GM19395 (cell line): ENCODE results near the gene ELAPOR1.
A peak's percentile ranks its signal among the peaks of the same experiment; 100 is the strongest.

ENCODE experiments used
- ATAC-seq: cut with Tn5 transposase; IDR thresholded peaks from one replicate; pipeline ENCODE4 v1.9.1; 2021; ENCODE audit warnings: mild to moderate bottlenecking, moderate library complexity; ENCODE audit not compliant: unreplicated experiment

ELAPOR1 gene

DNA sequence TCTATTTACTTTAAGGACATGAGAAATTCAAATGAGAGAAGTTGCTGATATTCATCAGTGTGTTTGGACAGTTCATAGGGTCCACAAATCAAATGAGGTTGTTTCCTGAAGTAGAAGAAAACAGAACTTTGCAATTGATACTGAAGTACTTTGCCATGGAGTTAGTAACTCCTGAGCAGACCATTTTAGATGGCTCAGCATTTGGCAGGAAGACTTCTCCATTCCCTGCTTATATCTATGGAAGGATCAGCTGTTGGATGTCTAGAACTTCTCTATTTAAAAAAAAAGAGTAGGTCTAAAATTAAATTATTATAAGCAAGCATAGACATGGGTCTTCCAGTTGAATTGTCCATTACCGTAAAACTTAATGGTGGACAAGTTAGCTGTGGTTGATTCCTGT lies 18.3 kb upstream of the ELAPOR1 start:
- no peak for ATAC-seq

DNA sequence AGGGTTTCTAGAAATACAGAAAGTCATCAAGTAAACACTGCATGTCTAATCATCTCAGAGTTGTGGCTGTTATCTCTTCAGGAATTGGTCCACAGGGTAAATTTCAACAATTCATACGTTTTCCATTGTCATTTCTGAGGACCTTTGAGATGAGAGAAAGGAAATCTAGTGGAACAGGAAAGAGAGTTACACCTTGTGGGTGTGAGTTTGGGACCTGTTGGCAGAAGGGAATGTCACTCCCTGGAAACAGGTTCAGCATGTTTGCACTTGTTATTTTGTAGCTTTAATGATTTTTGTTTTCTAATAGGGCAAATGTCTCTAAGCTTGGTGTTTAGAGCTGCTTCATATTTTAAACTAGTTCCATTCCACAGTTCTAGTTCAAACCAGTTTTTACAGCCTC lies 17.8 kb upstream of the ELAPOR1 start:
- no peak for ATAC-seq

DNA sequence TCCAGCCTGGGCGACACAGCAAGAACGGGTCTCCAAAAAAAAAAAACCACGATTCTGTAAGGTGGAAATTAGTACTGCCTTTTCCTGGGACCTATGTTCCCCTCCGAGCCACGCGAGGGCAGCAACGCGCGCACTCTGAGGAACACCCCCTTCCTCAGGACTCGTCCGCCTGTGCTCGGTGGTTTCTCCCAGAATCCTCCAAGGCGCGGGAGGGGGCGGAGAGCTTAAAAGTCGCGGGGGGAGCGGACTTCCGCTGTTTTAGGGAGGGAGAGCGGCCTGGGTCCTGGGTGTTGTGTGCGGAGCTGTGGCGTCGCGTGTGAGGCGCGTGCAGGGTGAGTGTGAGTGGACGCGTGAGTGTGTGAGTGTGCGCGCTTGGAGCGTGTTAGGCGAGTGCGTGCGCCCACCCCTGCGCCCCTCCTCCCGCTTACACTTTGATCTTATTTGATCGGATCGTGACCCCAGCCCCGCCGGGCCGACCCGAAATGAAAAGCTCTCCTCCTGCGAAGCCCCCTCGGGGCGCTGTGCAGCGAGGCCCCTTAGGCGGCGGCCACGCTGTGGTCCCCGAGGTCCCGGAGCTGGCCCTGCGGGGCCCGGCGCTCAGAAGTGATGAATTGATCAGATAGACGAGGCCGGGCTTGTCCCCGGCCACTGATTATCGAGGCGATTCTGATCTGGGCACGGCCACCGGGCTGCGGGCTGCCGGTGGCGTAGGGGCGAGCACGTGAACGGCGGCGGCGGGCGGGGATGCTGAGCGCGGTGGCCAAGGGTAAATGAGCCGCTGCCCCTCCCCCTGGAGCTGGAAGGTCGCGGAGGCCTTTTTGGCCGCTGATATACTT lies 13.8 kb upstream of the ELAPOR1 start:
- peak; percentile 86 for ATAC-seq

DNA sequence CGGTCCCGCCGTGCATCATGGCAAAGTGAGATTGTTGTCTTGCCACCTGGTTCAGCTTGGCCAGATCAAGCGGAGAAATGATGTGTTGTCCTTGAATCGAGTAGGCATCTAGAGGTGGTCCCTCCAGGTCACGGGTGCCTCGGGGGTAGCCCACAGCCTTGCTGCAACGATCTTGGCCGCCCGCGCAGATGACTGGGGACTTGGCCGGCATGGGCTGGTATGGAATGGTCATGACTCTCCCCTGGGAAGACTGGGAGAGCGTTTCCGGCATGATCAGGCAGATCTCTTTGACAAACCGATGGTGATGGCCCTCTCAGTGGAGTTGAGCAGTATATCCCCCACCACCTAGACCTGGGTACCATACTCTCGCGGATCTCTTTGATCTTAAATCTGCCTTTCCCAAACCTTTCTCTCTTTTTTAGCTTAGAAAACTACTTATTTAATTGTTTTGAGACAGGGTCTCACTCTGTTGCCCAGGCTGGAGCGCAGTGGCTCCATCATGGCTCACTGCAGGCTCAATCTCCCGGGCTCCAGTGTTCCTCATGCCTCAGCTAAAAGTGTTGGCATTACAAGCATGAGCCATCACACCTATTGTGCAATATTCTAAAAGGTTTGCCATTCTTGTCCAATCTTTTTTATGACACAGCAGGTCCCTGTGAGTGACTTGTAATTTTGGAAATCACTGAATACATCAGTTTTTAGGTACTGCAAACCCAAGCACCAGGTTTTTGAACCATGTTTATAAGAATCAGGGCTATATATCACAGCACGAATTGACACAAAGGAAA lies 9.4 kb upstream of the ELAPOR1 start:
- no peak for ATAC-seq

DNA sequence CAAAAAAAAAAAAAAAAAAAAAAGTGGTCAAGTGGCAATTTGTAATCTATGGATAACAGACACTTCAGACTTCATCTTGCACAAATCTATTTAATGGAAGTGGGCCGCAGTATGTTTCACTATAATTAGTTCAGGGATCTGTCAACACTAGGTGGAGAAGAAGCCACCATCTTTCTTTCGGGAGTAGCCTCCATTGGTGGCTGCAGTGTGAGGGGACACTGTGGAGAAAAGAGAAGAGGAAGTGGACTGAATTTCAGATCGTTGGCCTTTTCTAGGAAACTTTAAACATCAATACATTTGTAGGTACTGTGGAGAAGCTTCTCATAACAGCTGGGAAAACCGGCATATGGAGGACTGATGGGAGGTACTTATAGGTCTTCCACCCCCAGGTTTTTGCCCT lies 8.0 kb upstream of the ELAPOR1 start:
- ATAC-seq = no peak

DNA sequence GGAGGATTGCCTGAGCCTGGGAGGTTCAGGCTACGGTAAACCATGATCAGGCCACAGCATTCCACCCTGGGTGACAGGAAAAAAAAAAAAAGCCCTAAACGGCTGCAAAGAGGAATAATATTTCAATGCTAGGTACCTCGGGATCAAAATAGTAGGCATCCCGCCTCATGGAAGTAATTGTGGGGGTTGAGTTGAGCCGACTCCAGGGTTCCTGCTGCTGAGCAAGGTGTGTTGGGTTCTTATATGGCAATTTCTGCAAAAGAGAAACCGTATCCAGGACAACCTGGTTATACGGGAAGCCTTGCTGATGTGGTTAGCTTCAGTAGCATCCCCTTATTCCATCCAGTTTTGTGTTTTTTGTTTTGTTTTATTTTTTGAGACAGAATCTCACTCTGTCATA lies 6.1 kb upstream of the ELAPOR1 start:
- ATAC-seq = no peak

DNA sequence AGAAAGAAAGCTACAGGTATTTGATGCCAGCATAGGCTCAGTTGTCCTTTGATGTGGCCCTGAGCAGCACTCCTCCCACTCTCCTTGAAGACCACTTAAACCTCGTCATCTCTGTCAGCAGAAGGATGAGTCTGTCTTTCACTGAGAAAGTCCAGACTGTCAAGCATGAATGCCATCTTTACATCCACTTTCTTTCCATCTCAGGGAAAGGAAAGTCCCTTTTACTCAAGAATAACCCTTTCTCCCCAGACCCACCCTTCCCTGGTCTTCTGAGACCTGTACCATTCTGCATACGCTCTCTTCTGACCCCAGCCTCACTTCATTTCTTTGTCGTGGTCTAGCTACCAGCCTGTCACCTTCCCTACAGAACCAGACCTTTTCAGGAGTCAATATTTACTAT lies 4.0 kb upstream of the ELAPOR1 start:
- ATAC-seq = no peak

DNA sequence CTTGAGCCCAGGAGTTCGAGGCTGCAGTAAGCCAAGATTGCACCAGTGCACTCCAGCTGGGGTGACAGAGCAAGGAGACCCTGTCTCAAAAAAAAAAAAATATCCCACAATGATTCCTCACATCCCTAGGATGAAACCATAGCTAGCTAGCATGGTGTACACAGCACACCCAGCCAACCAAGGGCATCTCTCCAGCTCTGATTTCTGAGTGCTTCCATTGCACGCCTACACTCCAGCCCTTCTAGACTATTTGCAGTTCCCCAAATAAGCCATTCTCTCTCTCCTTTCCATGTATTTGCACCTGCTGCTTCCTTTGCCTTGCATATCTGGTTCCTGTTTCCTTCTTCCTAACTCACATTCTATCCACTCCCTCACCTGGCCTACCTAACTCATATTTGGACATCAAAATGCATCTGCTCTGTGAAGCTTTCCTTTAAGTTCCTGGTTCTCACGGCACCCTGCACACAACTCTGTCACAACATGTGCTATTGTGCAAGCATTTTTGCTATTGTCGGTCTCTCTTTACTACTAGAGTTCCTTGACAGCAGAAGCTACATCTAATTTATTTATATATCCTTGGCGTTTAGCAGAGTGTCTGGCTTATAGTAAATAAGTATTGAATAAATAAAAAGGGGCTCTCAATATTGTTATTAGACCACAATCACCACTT lies 2.4 kb upstream of the ELAPOR1 start:
- no peak for ATAC-seq

DNA sequence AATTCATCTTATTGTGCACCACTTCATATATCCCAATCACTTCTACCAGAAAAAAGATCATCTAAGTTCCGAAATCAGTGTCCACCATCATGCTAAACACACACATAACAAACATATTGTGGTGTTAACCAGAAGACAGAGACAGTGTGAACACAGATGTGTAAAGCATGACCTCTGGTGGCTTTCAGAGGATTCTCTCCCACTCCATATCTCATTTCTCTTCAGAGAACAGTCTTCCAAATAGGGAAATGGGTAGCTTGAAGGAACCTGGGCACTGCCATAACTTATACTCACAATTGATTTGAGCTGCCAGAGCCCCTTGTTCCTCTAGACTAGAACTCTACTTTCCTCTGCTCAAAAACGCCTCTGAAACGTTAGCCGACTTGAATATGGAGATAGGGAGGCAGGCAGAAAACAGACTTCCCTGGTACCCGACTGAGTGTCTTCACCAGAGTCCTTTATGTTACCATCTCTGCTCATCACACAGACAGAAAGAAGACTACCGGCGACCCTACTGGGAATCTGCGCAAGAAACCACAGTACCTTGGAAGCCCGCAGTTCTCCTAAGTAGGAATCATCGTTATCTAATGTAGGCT lies 1.8 kb upstream of the ELAPOR1 start:
- peak; percentile 33 for ATAC-seq

DNA sequence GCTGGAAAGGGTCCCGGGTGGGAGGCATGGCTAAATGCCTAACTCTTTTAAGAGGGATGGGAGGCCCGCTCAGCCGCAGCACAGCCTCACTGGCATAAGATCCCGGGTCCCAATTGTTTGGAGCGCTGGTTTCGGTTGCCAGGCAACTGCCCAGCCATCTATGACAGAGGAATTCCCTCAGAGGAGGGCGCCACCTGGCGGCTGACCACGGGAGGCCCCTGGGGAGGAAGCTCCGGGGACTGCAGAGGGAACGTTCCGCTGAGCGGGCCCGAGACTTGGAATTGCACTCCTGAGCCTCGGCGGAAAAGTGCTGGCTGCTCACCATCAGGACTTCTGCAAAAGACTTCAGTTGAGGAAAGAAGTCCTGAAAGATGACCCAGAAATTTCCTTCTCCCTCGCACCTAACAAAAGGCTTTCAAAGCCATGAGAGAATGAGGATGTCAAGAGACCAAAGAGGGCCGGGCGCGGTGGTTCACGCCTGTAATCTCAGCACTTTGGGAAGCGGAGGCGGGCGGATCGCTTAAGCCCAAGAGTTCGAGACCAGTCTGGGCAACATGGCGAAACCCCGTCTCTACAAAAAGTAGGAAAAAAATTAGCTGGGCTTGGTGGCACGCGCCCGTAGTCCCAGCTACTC lies 1.1 kb upstream of the ELAPOR1 start:
- ATAC-seq = peak; percentile 71

DNA sequence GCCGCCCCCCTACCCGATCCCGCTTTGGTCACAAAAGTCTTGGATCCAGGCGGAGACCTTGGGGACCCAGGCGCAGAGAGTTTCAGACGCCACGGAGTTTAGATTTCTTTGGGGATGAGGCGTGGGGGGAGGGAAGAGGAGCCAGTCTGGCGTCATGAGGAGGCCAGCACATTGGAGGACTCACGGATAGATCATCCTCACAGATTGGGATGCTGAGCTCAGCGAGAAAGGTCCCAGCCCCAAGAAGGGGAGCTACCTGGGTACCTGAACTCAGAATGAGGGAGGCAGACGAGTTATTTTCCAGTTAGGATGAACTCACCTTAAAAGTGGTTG lies 393 bp downstream of the ELAPOR1 start:
- no peak for ATAC-seq

DNA sequence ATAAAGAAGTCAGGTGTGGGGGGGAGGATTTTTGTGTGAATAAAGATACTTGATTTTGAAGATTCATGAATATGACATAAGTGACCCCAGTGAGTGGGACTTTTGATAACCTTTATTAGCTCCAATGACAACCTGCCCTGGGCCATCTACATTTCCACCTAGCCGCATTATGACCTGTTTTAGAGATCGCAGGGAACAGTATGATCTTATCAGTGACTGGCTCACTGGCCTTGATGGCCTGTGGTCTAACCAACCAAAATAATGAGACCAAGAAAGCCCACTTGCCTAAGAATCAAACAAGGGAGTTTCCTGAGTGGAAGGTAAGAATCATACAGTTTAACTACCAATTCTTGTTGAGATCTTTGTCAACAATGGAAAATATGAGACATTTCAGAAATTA lies 1.8 kb downstream of the ELAPOR1 start:
- no peak for ATAC-seq

DNA sequence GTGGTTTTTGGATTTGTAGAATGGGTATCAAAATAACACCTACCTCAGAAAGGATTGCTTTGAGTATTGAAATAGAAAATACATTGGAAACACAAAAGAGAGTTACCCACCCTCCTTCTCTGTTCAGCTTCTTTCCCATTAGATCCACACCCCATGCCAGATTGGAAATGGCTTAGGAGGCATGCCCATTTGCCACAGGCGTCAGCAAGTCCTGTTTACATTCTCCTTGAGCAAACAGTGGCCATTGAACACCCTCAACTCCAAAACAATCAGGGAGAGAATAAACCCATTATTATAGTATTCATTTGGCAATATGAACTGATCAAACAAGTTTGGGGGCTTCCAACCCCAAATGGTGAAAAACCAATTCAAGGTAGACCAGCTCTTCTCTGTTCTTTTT lies 2.4 kb downstream of the ELAPOR1 start:
- no peak for ATAC-seq

DNA sequence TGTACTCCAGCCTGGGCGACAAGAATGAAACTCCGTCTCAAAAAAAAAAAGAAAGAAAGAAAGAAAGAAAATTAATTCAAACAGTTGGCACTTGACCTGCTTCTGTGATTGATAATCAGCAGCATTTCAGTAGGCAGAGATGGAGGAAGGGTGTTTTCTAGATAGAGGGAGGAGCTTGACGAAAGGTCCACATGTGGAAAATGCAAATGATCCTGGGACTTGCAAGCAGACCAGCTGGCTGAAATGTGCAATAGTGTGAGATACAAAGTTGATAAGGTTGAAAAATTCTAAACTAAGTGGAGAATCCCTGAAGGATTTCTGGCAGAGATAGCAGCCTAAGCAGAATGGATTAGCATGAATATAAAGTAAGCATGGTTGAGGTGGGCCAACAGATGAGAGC lies 4.2 kb downstream of the ELAPOR1 start:
- ATAC-seq = no peak

DNA sequence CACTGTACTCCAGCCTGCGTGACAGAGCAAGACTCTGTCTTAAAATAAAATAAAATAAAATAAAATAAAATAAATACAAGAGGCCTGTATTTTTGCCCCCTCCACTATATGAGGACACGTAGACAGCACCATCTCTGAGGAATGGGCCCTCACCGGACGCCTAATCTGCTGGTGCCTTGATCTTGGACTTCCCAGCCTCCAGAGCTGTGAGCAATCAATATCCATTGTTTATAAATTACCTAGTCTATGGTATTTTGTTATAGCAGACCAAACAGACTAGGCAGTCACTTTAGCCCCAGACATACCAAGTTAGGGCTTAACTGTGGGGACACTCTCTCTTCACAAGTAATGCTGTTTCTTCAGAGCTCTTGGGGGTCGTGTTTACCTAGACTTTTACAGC lies 6.4 kb downstream of the ELAPOR1 start:
- no peak for ATAC-seq

DNA sequence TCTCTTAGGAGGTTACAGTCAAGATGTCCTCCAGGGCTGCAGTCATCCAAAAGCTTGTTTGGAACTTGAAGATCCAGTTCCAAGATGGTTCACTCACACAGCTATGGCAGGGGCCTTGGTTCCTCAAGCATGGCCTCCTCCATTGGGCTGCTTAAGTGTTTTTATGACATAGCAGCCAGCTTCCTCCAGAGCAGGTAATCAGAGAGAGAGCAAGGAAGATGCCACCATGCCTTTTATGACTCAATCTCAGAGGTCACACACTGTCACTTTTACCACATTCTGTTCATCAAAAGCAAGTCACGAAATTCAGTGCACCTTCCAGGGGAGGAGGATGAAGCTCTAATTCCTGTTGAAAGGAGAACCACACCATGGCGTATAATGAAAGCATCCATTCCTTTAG lies 17.1 kb downstream of the ELAPOR1 start:
- ATAC-seq = no peak

DNA sequence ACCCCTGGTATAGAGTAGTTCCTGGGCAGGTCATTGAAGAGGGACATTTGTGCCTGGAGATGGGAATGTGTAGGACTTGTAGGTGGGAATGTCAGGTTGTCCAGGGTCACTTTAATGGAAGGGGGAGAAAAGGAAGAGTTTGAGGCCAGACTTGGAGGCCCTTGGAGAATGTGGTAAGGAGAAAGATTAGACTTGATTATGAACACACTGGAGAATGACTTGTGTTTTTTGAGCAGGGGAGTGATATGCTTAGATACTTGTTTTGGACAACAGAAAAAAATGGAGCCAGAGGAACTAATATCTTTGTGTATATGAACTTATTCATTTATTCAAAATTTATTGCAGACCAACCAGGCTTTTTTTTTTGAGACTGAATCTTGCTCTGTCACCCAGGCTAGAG lies 17.9 kb downstream of the ELAPOR1 start:
- ATAC-seq = no peak

DNA sequence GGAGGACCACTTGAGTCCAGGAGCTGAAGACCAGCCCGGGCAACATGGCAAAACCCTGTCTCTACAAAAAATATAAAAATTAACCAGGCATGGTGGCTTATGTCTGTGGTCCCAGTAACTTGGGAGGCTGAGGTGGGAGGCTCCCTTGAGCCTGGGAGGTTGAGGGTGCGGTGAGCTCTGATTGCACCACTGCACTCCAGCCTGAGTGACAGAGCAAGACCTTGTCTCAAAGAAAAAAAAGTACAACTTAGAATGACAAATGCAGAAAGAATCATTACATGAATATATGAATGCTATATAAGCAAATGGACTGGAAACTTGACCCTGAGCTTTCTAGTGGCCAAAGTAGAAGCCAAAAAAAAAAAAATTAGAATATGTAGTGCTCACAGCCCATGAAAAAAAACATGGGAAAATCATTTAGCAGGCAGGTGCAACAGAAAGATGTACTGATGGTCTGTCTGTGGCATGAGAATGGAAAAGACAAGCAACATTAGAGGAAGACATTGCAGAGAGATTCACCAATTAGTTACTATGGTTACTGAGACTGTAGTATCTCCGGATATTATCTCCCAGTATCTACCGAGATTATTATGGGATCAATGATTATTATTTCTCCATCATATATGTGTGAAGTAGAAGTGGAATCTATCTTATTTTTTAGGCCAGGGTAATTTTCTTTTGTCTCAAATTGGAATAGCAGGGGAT lies 19.2 kb downstream of the ELAPOR1 start:
- ATAC-seq = no peak

DNA sequence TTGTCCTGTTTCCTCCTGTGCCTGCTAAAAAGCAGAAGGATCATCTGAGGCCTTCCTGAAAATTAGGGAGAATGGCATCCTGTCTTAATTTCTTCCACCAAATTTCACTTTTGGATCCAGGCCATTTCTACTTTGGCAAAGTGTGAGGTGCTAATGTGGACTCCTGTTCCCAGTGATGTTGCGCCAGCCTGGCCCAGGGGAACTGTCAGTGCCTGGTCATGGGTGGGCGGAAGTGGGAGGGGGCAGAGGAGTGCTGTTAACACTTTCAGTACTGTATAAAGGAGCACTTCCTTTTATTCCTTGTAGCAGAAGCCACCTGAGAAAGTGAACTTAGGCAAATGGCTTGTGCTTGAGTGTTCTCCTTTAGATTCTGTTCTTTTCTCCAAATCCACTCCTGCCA lies 19.9 kb downstream of the ELAPOR1 start:
- ATAC-seq = peak; percentile 85

DNA sequence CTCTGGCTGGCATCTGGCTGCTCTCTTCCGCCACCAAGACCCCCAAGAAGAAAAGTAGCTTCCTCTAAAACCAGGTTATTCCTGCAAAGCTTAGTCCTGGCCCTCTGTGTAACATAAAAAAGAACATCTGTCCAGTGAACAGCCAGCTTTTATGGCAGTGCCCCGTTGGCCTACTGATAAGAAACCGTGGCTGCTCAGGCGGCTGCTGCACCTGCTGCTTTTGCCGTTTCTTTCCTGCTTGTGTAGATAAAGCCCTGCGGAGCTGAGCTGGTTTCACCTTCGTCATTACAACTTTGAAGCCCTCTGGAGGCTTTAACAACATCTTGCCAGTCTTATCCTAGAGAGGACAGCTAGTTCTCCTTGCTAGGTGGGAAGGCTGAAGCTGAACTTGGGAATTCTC lies 20.5 kb downstream of the ELAPOR1 start:
- ATAC-seq = peak; percentile 54
